ENCODE measurements around the gene SNX33. TPM values are rescaled to one million over a fixed set of nuclear protein-coding genes. Genes with fewer than 3 reads are reported as not detected.
"Not testable (repeated sequence)": the region's sequence is repeated elsewhere in the genome, so short reads cannot be mapped to it uniquely, and the experiment has no call there.

The SNX33 gene
- total RNA-seq, 2 donors from 2014 or later, result 23.8 to 30.9 TPM

GRCh38 chr15:75694241-75695182, 46.8 kb downstream of the SNX33 start:
- intact Hi-C loops (cut with DNase I), result no loop called here

GRCh38 chr15:75695220-75695619, 47.5 kb downstream of the SNX33 start:
- no peak for DNase-seq (ENCODE audit: low spot score)
- intact Hi-C loops (cut with DNase I), result no loop called here

More at GRCh38 chr15:75694241-75695182, 46.8 kb downstream of the SNX33 start:
- peak; percentile 95 for DNase-seq (ENCODE audit: low spot score)

DNA sequence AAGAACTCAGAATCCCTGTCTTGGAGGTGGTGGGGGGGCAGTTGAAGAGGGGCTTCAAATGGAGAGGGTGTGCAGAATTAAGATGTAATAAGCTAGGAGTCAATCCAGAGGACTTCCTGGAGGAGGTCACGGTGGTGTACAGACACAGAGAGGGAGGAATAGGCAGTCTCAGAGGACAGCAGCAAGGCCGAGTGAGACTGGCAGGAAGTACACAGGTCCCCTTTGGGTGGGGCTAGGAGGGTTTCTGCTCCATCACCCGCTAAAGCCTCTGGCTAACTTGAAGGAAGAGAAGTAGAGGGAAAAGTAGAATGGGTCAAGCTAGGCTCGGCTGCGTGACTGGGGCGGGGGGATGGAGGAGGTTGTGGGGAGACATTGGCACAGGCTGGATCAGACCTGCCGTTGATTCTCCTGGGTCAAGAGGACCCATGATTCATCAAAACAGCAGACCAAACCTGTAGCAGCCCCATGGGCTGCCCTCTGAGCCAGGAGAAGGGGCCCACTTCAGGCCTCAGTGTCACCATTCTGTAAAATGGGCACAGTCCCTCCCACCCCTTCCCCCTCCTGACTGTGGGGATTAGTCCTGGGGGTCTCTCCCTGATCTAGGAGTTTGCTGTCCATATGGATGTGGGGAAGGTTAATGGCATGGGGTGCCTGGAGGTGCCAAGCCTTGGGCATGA, 48.1 kb downstream of the SNX33 start:
- intact Hi-C loops (cut with DNase I), result no loop called here
- DNase-seq (ENCODE audit: low spot score), result no peak

DNA sequence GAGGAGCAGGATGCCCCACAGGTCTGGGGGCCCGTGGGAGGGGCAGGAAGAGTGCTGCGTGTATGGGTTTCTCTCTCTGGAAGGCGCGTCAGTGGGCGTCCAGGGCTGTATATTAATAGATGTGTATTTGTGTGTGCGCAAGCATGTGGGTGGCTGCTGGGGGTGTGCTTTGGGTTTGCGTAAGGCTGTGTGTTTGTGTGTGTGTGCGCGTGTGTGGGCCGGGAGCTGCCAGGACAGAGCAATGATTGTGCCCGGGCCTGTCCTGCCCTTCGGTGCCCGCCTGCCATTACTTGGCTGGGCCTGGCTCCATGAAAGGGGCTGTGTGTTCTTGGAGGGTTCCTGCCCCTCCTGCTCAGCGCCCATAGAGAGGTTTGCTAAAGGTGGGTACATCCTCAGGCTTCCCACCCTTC, 48.6 kb downstream of the SNX33 start:
- no peak for DNase-seq (ENCODE audit: low spot score)
- intact Hi-C loops (cut with DNase I), result no loop called here

- intact Hi-C loops (cut with DNase I), result no loop called here
- DNase-seq (ENCODE audit: low spot score), result no peak
These were observed 49.1 kb downstream of the SNX33 start for GRCh38 chr15:75696854-75697259.

- no peak for DNase-seq (ENCODE audit: low spot score)
- intact Hi-C loops (cut with DNase I), result no loop called here
These were observed 49.8 kb downstream of the SNX33 start for GRCh38 chr15:75697523-75697922.

GRCh38 chr15:75697974-75698747, 50.4 kb downstream of the SNX33 start:
- DNase-seq (ENCODE audit: low spot score); intact Hi-C loops (cut with DNase I): not testable (repeated sequence)

DNA sequence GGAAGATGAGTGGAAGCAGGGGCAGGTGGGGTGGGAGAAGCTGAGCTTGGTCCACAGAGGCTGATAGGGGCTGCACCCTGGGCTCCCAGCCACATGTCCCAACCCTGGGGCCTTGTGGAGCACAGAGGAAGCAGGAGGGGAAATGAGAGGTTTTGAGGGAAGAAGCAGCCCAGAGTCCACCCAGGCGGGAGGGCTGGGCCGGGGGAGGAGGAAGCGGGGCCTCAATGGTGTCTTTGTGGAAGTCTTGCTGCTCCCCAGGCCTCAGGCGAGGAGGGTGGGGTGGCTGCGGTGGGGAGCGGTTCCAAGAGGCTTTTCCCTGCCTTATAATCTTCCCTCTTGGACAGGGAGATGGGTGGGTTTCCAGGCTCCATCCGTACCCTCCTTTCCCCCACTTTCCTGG, 51.8 kb downstream of the SNX33 start:
- intact Hi-C loops (cut with DNase I); DNase-seq (ENCODE audit: low spot score): not testable (repeated sequence)

DNA sequence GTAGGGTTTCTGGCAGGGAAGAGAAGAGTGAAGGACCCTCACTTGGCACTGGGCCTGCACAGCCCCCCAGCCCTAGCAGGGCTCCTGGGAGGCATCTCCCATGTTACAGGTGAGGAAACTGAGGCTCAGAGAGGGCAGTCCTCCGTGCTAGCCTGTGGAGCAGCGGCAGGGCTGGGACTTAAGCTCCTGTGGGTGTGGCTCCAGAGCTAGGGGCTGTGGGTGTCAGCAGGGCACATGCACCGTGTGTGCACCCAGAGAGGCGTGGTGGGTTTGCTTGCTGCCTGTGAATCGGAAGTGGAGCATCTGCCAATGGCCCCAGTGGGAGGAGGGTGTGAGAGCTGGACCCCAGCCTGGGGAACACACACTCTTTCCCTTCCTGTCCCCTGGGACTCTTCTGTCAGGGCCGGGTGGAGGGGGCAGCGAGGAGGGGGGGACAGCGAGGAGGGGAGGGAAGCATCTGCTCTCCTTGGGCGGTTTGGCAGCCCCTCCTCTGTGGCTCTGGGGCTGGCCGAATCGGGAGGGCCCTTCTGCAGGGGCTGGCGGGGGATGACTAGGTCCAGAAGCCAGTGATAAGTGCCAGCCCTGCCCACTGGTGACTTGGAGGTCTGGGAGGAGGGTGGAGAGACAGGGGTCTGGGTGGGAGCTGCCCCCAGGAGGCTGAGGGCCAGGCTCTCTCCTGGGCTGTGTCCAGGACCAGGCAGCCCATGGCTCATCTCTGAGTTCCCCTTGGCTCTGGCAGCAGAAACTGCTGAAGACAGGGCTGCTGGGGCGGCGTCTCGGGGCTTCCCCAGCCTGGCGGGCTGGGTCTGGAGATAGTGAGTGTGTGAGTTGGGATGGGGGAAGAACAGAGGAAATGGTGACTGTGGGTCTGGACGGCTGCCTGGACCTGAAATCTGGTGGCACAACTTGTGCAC, 52.5 kb downstream of the SNX33 start:
- intact Hi-C loops (cut with DNase I), result not testable (repeated sequence)
- DNase-seq (ENCODE audit: low spot score), result peak; percentile 94

DNA sequence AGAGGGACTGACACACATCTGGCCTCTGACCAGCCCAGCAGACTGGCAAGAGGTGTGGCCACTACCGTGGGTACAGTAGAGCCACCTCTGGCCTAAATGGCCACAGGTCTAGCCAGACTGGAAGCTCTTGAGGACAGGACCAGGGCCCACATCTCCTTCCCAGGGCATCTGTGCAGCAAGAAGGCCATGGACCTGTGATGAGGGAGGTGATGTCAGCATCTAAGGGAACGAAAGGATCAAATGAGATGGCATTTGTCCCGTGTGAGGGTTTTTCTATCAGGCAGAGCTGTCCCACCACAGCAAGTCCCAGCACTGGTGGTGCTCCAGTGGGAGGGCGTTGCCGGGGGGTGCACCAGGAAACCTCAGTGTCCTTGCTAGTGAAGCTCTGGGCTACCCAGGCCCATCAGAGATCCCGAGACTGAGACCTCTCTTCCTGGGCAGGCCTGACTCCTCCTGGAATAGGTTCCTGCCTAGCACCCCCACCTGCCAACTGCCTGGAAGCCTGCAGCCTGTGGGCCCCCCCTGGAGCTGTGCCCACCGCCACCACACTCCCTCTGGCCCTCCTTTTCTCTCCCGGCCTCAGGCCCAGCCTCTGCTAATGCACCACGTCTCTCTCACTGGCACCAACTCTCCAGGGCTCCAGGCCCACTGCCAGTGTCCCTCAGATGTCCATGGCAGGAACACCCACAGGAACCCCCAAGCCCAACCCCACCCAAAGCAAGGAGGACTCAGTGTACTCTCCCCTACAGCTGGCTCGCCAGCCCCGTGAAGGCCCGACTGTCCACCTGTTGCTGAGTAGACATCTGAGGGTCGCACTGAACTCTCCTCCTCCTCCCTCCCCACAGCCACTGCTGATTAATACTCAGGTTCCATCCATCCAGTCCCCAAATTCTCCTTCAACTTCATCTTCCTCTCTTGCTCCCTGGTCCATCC, 53.6 kb downstream of the SNX33 start:
- DNase-seq (ENCODE audit: low spot score); intact Hi-C loops (cut with DNase I): not testable (repeated sequence)

DNA sequence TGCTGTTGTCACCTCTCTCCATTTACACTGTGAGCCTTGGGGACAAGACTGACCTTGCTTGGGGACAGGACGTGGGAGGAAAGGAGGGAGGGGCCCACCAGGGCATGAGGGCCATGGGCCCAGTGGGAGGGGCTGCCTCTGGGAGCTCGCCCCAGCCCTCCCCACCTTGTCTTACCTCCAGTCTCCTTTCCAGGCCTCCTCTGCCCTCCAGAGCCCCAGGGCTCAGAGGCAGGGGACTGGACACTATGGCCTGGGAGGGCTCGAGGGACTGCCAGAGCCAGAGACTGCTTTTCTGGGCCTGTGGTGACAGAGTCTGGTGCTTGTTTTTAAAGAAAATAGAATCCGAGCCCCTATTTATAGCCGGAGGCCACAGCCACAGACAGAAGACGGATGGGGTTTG, 54.7 kb downstream of the SNX33 start:
- no peak for DNase-seq (ENCODE audit: low spot score)
- intact Hi-C loops (cut with DNase I), result no loop called here

DNA sequence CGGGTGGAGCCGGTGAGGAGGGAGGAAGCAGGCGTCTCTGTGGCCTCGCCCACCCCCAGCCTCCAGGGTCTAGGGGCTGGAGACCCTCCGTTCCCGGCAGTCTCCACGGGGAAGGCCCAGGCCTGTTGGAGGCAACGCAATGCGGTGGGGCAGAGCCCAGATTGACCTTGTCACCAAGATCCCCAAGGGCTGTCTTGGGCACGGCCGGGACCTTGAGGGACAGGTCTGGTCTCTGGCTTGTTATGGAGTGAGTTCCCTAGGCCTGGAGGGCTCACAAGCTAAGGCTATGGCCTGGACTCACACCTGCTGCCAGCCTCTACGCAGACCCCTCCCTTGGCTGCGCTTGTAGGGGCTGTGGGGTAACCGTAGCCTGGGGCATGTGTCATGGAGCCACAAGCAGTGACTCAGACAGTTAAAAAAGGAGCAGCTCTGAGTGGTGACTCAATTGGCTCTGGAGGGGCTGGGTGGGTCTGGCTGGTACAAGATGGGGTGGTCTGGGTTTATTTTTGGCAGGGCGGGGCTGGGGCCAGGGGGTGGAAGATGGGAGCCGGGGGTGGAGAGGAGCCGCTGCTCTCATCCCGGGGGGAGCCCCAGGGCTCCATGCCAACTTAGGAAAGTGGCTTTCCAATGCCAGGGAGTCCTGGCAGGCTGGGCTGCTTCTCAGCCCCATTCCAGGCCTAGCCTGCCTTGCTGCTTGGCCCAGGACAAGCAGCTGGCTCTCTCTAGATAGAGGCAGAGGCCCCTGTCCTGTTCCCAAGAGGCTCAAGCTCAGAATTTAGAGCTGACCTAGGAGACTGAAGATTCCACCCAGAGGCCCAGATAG, 55.9 kb downstream of the SNX33 start:
- not testable (repeated sequence) for DNase-seq (ENCODE audit: low spot score)

DNA sequence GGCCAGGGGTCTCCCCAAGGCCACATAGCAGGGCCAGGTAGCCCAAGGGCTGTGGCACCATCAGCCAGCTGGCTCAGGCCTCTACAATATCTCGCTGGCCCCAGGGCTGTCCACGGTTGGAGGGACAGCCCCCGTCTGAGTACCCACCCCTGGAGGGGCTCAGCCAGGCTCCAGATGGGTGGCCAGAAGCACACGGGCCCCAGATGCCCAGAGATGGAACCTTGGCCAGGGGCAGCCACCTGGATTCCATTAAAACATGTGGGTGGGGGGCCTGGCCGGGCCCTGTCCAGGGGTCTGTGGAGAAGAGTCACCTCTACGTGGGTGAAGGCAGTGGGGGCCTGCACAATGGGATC, 56.5 kb downstream of the SNX33 start:
- no peak for DNase-seq (ENCODE audit: low spot score)
- intact Hi-C loops (cut with DNase I), result no loop called here

More for the DNA sequence above, 55.9 kb downstream of the SNX33 start:
- intact Hi-C loops (cut with DNase I), result not testable (repeated sequence)

DNA sequence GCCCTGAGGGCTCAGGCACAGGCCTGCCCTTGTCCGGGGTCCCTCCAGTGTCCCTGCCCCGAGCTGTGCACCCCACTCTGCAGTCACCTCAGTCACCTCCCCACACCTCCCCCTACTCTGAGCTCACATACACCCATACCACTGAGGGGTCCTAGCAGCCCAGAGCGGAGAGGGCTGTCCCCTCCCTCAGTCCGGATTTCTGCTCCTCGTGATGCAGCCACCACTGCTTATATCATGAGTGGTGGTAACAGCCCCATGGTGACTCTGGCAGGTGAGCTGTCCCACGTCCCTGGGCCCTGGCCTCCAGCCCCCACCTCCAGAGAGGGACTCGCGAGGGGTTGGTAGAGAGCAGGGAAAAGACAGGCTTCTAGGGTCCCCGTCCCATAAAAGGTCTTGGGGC, 56.9 kb downstream of the SNX33 start:
- intact Hi-C loops (cut with DNase I), result no loop called here
- DNase-seq (ENCODE audit: low spot score), result no peak

GRCh38 chr15:75705375-75705774, 57.7 kb downstream of the SNX33 start:
- not testable (repeated sequence) for DNase-seq (ENCODE audit: low spot score)

GRCh38 chr15:75705854-75706681, 58.4 kb downstream of the SNX33 start:
- DNase-seq (ENCODE audit: low spot score), result no peak
- intact Hi-C loops (cut with DNase I), result no loop called here

More at GRCh38 chr15:75705375-75705774, 57.7 kb downstream of the SNX33 start:
- intact Hi-C loops (cut with DNase I), result not testable (repeated sequence)

Data from posterior vena cava (tissue), 2 donors.